ENCODE results near the gene FAM151A.

FAM151A gene

DNA sequence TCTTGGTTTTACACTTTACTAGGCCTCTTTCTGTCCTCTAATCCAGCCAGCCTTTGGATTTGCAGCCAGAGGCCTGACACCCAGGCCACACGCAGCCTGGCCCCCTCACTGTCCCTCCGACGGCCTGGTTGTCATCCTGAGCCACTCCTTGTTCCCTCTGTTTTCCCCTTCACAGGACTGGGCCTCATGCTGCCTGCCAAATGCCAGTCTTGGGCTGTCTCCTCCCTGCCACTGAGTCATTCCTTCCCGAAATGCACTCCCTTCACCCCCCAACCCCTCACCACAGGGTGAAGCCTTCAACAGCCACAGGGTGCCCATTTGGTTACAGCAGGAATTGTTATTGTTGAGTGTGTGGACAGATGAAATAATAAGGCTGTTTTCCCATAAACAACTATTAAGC, 54.0 kb downstream of the FAM151A start:
- Histone ChIP-seq H3K9me2 (replicated peaks; ENCODE audit: insufficient read depth, low read length) (no peaks in the 10 kb centered on the region), H2AFZ (ENCODE audit: low read depth, low read length, severe bottlenecking) (no peak overlapping the region), H3K4me2 (ENCODE audit: low read depth, low read length, poor library complexity, severe bottlenecking) (no peak overlapping the region), H3K36me3 (ENCODE audit: low read length) (no peaks in the 10 kb centered on the region), H3K9me3 (ENCODE audit: insufficient read depth, low read length) (no peaks in the 10 kb centered on the region), H3K27ac (ENCODE audit: low read depth, low read length) (no peak overlapping the region), H3F3A (ENCODE audit: insufficient read depth) (no peaks in the 10 kb centered on the region), H3K9ac (ENCODE audit: low read length) (no peak overlapping the region), H4K20me1 (ENCODE audit: low read depth, low read length) (no peaks in the 10 kb centered on the region), H3K27me3 (ENCODE audit: low read length) (no peaks in the 10 kb centered on the region; the same call in 1 of the 2 replicates), H3K79me2 (ENCODE audit: insufficient read depth, low read length) (no peaks in the 10 kb centered on the region), H3K4me3 (ENCODE audit: insufficient read depth, low read length, poor library complexity, severe bottlenecking) (no peak overlapping the region)
- no peak for TF ChIP-seq EZH2phosphoT487 (conservative IDR thresholded peaks at IDR 0.05; ENCODE audit: low read length)
- TF ChIP-seq, protein P1, sequence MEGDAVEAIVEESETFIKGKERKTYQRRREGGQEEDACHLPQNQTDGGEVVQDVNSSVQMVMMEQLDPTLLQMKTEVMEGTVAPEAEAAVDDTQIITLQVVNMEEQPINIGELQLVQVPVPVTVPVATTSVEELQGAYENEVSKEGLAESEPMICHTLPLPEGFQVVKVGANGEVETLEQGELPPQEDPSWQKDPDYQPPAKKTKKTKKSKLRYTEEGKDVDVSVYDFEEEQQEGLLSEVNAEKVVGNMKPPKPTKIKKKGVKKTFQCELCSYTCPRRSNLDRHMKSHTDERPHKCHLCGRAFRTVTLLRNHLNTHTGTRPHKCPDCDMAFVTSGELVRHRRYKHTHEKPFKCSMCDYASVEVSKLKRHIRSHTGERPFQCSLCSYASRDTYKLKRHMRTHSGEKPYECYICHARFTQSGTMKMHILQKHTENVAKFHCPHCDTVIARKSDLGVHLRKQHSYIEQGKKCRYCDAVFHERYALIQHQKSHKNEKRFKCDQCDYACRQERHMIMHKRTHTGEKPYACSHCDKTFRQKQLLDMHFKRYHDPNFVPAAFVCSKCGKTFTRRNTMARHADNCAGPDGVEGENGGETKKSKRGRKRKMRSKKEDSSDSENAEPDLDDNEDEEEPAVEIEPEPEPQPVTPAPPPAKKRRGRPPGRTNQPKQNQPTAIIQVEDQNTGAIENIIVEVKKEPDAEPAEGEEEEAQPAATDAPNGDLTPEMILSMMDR (IDR thresholded peaks at IDR 0.05; ENCODE audit: insufficient read depth, low read length, poor library complexity, severe bottlenecking): no peak

DNA sequence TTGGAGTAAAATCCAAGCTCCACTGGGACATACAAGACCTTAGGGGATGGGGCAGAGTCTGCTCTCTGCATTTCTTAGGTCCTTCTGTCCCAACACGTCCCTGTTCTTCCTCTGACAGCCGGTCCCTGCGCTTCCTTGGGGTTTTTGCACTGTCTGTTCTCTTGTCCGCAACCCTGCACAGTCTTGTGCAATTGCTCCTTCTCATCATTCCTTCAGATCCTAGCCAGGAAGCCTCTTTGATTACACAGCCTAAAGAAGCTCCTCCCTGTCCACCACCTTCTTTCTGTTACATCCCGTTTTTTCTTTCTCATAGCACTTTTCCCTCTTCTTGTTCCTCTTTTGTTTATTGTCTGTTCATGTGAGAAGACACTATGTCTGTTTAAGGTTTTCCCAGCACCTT, 55.4 kb downstream of the FAM151A start:
- Histone ChIP-seq H3K9ac (ENCODE audit: low read length) (no peak overlapping the region), H3K4me3 (ENCODE audit: insufficient read depth, low read length, poor library complexity, severe bottlenecking) (no peak overlapping the region), H3K9me2 (replicated peaks; ENCODE audit: insufficient read depth, low read length) (no peaks in the 10 kb centered on the region), H3F3A (ENCODE audit: insufficient read depth) (no peaks in the 10 kb centered on the region), H2AFZ (ENCODE audit: low read depth, low read length, severe bottlenecking) (no peak overlapping the region), H3K27ac (ENCODE audit: low read depth, low read length) (no peak overlapping the region), H3K36me3 (ENCODE audit: low read length) (no peaks in the 10 kb centered on the region), H3K27me3 (ENCODE audit: low read length) (no peaks in the 10 kb centered on the region; the same call in 1 of the 2 replicates), H3K9me3 (ENCODE audit: insufficient read depth, low read length) (no peaks in the 10 kb centered on the region), H3K79me2 (ENCODE audit: insufficient read depth, low read length) (no peaks in the 10 kb centered on the region), H4K20me1 (ENCODE audit: low read depth, low read length) (no peaks in the 10 kb centered on the region), H3K4me2 (ENCODE audit: low read depth, low read length, poor library complexity, severe bottlenecking) (no peak overlapping the region)
- TF ChIP-seq EZH2phosphoT487 (conservative IDR thresholded peaks at IDR 0.05; ENCODE audit: low read length): no peak
- TF ChIP-seq, protein P1 (IDR thresholded peaks at IDR 0.05; ENCODE audit: insufficient read depth, low read length, poor library complexity, severe bottlenecking): no peak

DNA sequence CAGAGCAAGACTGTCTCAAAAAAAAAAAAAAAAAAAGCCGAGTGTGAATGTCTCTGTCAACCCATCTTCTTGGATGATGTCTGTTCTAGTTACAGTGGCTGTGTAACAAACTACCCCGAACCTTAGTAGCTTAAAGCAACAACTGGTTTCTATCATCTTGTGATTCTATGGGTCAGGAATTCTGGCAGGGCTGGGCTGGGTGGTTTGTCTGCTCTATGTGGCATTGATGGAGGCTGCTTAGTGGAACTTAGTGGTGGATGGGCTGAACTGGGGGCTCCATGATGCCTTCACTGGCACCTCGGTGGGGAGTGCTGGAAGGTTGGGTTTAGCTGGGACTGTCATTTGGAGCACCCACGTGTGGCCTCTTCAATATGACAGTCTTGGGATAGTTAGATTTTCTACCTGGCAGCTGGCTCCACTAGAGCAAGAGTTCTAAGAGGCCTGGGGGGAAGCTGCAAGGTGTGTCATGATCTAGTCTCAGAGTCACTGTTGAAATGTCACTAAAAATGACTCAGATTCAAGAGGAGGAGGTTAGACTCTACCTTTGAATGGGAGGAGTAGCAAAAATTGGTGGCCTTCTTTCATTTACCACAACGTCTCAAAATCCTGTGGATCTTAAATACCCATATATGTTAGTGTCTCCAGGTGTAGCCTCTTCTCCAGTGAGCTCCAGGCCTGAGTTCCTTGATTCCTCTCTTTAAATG, 56.7 kb downstream of the FAM151A start:
- no peak overlapping the region for H3K4me3 ChIP-seq (ENCODE audit: insufficient read depth, low read length, poor library complexity, severe bottlenecking)
- no peaks in the 10 kb centered on the region for H3K79me2 ChIP-seq (ENCODE audit: insufficient read depth, low read length)
- H3K9me2 ChIP-seq (replicated peaks; ENCODE audit: insufficient read depth, low read length): no peaks in the 10 kb centered on the region
- no peaks in the 10 kb centered on the region for H3F3A ChIP-seq (ENCODE audit: insufficient read depth)
- H3K27ac ChIP-seq (ENCODE audit: low read depth, low read length): no peak overlapping the region
- H3K9ac ChIP-seq (ENCODE audit: low read length): no peak overlapping the region
- TF ChIP-seq EZH2phosphoT487 (conservative IDR thresholded peaks at IDR 0.05; ENCODE audit: low read length): no peak
- no peaks in the 10 kb centered on the region for H3K36me3 ChIP-seq (ENCODE audit: low read length)
- H2AFZ ChIP-seq (ENCODE audit: low read depth, low read length, severe bottlenecking): no peak overlapping the region
- no peak overlapping the region for H3K4me2 ChIP-seq (ENCODE audit: low read depth, low read length, poor library complexity, severe bottlenecking)
- no peaks in the 10 kb centered on the region for H4K20me1 ChIP-seq (ENCODE audit: low read depth, low read length)
- H3K9me3 ChIP-seq (ENCODE audit: insufficient read depth, low read length): no peaks in the 10 kb centered on the region
- no peaks in the 10 kb centered on the region; the same call in 1 of the 2 replicates for H3K27me3 ChIP-seq (ENCODE audit: low read length)

DNA sequence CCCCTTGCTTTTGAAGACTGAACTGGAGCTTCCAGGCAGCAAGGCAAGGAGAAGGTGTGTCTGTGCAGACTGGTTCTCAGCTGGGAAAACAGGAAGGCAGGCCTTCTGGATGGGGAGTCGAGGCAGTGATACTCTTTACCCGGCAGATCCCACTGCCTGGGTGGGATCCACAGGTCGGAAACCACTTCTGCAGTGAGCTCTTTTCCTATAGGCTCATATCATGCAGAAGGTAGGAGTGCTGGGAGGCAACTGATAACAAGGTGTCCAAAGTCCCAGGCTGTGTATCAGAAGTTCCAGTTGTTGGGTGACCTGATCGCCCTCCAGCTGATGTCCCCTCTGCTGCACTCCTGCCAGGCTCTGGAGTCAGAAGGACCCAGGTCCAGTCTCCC, 58.2 kb downstream of the FAM151A start:
- no peak overlapping the region for H3K27ac ChIP-seq (ENCODE audit: low read depth, low read length)
- H3K9me3 ChIP-seq (ENCODE audit: insufficient read depth, low read length): no peaks in the 10 kb centered on the region
- no peaks in the 10 kb centered on the region for H3F3A ChIP-seq (ENCODE audit: insufficient read depth)
- no peak overlapping the region for H3K4me2 ChIP-seq (ENCODE audit: low read depth, low read length, poor library complexity, severe bottlenecking)
- H3K9ac ChIP-seq (ENCODE audit: low read length): no peak overlapping the region
- H3K4me3 ChIP-seq (ENCODE audit: insufficient read depth, low read length, poor library complexity, severe bottlenecking): no peak overlapping the region
- H3K27me3 ChIP-seq (ENCODE audit: low read length): no peaks in the 10 kb centered on the region; the same call in 1 of the 2 replicates
- no peaks in the 10 kb centered on the region for H4K20me1 ChIP-seq (ENCODE audit: low read depth, low read length)
- H2AFZ ChIP-seq (ENCODE audit: low read depth, low read length, severe bottlenecking): no peak overlapping the region
- H3K36me3 ChIP-seq (ENCODE audit: low read length): no peaks in the 10 kb centered on the region
- TF ChIP-seq, protein P1 (IDR thresholded peaks at IDR 0.05; ENCODE audit: insufficient read depth, low read length, poor library complexity, severe bottlenecking): no peak
- no peak for TF ChIP-seq EZH2phosphoT487 (conservative IDR thresholded peaks at IDR 0.05; ENCODE audit: low read length)
- no peaks in the 10 kb centered on the region for H3K79me2 ChIP-seq (ENCODE audit: insufficient read depth, low read length)
- no peaks in the 10 kb centered on the region for H3K9me2 ChIP-seq (replicated peaks; ENCODE audit: insufficient read depth, low read length)
